HFFc6 (cell line): ENCODE data around the gene CCDC196. TPM values are rescaled to one million over a fixed set of nuclear protein-coding genes. Genes with fewer than 3 reads are reported as not detected.

ENCODE experiments used
- DNase-seq: peaks from one replicate; pipeline ENCODE4 v3.0.0-alpha.2; 2018
- H3K27ac Mint-ChIP-seq: 2 replicates; pipeline ENCODE4 v1.8.0; 2020; ENCODE audit warnings: mild to moderate bottlenecking, mixed read lengths
- H3K27me3 Mint-ChIP-seq: 2 replicates; pipeline ENCODE4 v1.8.0; 2021; ENCODE audit warnings: mild to moderate bottlenecking, moderate library complexity, mixed read lengths; ENCODE audit not compliant: insufficient read depth
- H3K36me3 Mint-ChIP-seq: 2 replicates; pipeline ENCODE4 v1.8.0; 2021; ENCODE audit warnings: low read depth, mixed read lengths
- H3K4me1 Mint-ChIP-seq: 2 replicates; pipeline ENCODE4 v1.8.0; 2020; ENCODE audit warnings: low read depth, mixed read lengths
- H3K4me3 Mint-ChIP-seq: 2 replicates; pipeline ENCODE4 v1.8.0; 2020; ENCODE audit warnings: mild to moderate bottlenecking, moderate library complexity, mixed read lengths
- H3K9me3 Mint-ChIP-seq: 2 replicates; pipeline ENCODE4 v1.8.0; 2020; ENCODE audit warnings: mild to moderate bottlenecking, mixed read lengths
- total RNA-seq, 6 experiments: library from RNA; stranded (reverse); fragmentation: NEBNext Ultra II Directional; extraction: Animal tissue kit (Norgen Biotek cat#: 25700); gene quantifications; 2 replicates in 1 of 6; 3 replicates in 5 of 6; pipeline ENCODE4 v1.2.3, GENCODE V29; 2021
- TF ChIP-seq, protein P1 (sequence below): fragments of 200-600 bp; sonication (generic); IDR thresholded peaks from 2 replicates; pipeline ENCODE4 v1.5.0; 2021; ENCODE audit warnings: antibody characterized with exemption, mild to moderate bottlenecking

The CCDC196 gene
- total RNA-seq, 6 experiments from 2014 or later = not detected

DNA sequence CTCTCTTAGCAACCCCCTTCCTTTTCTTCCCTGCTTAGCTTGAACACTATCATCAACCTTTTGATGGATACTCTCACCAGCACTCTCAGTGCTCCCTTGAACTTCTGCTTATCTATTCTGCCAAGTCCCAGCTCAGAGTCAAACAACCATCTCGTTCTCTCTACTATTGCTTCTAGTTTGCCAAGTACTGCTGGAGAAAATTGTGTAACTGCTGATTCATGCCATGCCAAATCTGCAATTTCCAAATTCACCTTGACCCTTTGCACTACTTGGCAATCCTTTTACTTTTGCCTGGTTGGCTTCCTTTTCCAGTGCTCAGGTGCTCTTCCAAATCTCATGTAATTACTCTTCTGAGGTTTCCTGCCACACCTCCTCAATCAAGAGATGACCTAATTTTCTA lies 2.8 kb upstream of the CCDC196 start:
- TF ChIP-seq, protein P1, sequence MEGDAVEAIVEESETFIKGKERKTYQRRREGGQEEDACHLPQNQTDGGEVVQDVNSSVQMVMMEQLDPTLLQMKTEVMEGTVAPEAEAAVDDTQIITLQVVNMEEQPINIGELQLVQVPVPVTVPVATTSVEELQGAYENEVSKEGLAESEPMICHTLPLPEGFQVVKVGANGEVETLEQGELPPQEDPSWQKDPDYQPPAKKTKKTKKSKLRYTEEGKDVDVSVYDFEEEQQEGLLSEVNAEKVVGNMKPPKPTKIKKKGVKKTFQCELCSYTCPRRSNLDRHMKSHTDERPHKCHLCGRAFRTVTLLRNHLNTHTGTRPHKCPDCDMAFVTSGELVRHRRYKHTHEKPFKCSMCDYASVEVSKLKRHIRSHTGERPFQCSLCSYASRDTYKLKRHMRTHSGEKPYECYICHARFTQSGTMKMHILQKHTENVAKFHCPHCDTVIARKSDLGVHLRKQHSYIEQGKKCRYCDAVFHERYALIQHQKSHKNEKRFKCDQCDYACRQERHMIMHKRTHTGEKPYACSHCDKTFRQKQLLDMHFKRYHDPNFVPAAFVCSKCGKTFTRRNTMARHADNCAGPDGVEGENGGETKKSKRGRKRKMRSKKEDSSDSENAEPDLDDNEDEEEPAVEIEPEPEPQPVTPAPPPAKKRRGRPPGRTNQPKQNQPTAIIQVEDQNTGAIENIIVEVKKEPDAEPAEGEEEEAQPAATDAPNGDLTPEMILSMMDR = no peak
- Mint-ChIP-seq H3K27ac (no peak overlapping the region), H3K36me3 (no peaks in the 10 kb centered on the region), H3K27me3 (peaks cover 2% of the 10 kb centered on the region; the same call in 1 of the 2 replicates), H3K9me3 (no peaks in the 10 kb centered on the region), H3K4me1 (no peaks in the 10 kb centered on the region), H3K4me3 (no peak overlapping the region)
- DNase-seq = no peak

DNA sequence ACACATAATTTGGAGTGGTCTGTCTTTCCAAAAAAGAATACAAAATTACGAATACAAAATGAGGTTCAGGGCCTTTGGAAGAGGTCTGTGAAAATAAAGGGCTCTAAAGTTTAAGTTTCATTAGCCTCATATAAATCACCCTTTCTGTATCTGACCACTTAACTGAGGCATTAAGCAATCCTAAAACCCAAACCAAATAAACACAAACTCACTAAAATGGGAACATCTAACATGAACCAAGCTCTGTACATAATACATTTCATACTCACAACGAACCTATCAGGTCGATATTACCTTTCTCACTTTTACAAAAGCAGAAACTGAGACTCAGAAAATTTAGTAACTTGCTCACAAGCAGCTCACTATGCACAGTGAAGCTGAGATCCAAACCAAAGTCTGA lies 1.1 kb upstream of the CCDC196 start:
- Mint-ChIP-seq H3K4me3 (no peak overlapping the region), H3K27ac (no peak overlapping the region), H3K36me3 (no peaks in the 10 kb centered on the region), H3K9me3 (no peaks in the 10 kb centered on the region), H3K27me3 (peaks cover 3% of the 10 kb centered on the region; the same call in 1 of the 2 replicates), H3K4me1 (no peaks in the 10 kb centered on the region)
- DNase-seq = no peak
- TF ChIP-seq, protein P1 = no peak

DNA sequence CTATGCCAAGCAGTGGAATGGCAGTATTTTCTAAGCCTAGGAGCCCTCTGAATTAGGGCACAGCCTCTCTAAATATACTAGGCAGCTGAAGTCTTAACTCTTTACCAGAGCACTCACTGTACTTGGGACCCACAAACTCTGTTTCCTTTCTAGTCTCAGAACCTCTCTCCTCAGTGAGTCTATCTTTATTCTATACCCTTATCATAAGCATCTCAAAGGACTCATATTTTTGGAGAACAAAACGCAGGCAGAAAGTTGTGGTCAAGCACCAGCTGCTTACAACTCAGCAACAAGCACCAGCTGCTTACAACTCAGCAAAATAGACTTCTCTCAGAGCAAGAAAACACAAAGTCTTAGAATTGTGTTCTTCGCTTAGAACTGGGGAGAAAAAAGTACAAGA lies 993 bp downstream of the CCDC196 start:
- H3K27ac Mint-ChIP-seq = no peak overlapping the region
- no peaks in the 10 kb centered on the region for H3K4me1 Mint-ChIP-seq
- no peaks in the 10 kb centered on the region for H3K9me3 Mint-ChIP-seq
- H3K36me3 Mint-ChIP-seq = no peaks in the 10 kb centered on the region
- TF ChIP-seq, protein P1 = no peak
- H3K27me3 Mint-ChIP-seq = peaks cover 3% of the 10 kb centered on the region; the same call in 1 of the 2 replicates
- DNase-seq = no peak
- H3K4me3 Mint-ChIP-seq = no peak overlapping the region

DNA sequence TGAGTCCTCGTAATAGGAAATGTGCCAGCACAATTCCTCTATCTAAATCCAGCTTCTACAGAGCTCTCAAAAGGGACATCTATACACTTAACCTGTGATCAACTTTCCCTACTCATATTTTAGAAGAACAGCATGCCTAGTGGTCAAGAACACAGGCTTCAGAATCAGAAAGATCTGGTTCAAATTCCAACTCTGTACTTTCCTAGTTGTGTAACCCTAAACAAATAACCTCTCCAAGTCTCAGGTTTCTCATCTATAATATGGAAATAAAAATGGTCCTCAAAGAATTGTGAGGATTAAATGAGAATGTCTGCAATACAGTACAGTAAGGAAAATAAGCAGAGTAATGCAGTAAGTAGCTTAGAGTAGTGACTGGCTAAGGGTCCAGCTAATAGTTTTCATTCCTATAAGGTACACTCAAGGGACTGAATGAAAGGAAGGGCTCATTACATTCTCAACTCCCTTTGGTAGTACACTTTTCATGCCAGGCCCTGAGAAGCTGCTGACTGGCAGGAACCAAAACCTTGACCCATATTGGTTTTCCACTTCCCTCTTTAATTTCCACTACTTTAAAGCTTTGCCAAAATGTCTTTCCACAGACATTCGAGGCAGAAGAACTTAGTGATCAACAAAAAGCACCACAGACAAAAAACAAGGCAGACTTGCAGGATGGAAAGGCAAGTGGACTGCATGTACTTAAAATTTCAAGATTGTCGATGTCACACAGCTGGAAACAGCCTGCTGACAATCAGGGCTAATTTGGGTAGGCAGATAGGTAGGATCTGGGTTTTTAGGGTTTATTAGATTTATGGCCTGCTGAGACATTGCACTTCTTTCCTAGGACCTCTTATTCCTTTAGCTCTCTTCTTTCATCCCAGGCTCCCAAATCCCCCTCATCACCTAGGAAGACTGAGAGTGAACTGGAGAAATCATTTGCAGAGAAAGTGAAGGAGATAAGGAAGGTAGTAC lies 4.3 kb downstream of the CCDC196 start:
- DNase-seq = no peak
- TF ChIP-seq, protein P1 = no peak
- peaks cover 3% of the 10 kb centered on the region; the same call in 1 of the 2 replicates for H3K27me3 Mint-ChIP-seq
- no peaks in the 10 kb centered on the region for H3K36me3 Mint-ChIP-seq
- H3K4me1 Mint-ChIP-seq = no peaks in the 10 kb centered on the region
- H3K4me3 Mint-ChIP-seq = no peak overlapping the region
- H3K27ac Mint-ChIP-seq = no peak overlapping the region
- H3K9me3 Mint-ChIP-seq = no peaks in the 10 kb centered on the region

DNA sequence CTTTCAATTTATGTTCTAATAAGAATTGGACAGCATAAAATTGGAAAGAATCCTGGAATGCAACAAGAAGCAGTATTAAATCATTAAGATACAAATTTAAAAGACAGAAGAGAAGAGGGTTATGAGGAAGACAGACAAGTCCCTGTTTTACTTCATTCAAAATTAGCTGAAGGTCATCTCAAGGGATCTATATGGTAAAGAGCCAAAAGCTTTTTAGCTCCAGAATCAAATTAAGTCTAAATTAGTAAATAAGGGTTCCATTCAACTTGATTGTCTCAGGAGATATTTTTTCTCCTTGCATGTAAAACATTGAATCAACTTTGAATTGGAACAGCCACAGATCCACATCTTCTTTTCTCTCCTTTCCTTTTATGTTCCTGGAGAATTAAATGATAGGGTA lies 7.6 kb downstream of the CCDC196 start:
- Mint-ChIP-seq H3K36me3 (no peaks in the 10 kb centered on the region), H3K27ac (no peak overlapping the region), H3K27me3 (peaks cover 1% of the 10 kb centered on the region), H3K9me3 (no peaks in the 10 kb centered on the region), H3K4me3 (no peak overlapping the region), H3K4me1 (no peaks in the 10 kb centered on the region)
- TF ChIP-seq, protein P1 = no peak
- no peak for DNase-seq
